GM13976 (cell line): ENCODE data around the gene SAC3D1.

Experiments
- DNase-seq: peaks from one replicate; pipeline ENCODE4 v3.0.0; 2012; ENCODE audit warnings: low spot score
- in situ Hi-C: fragments of 300-500 bp; cut with MboI; formaldehyde crosslinking; loops from one replicate; pipeline ENCODE4 v1.12.0; 2022; ENCODE audit warnings: low sequenced_read_pairs, mixed read lengths, inconsistent platforms; ENCODE audit not compliant: unreplicated experiment
- TF ChIP-seq, protein P1 (sequence below): IDR thresholded peaks from 2 replicates; pipeline ENCODE4 v1.5.1; 2012; ENCODE audit warnings: borderline replicate concordance, mild to moderate bottlenecking; ENCODE audit not compliant: insufficient read depth; ENCODE audit errors: extremely low read depth, missing control alignments, control extremely low read depth

Gene SAC3D1

GRCh38 chr11:65040520-65040846 is 527 bp upstream of the SAC3D1 start:
- no peak for DNase-seq
- TF ChIP-seq, protein P1, sequence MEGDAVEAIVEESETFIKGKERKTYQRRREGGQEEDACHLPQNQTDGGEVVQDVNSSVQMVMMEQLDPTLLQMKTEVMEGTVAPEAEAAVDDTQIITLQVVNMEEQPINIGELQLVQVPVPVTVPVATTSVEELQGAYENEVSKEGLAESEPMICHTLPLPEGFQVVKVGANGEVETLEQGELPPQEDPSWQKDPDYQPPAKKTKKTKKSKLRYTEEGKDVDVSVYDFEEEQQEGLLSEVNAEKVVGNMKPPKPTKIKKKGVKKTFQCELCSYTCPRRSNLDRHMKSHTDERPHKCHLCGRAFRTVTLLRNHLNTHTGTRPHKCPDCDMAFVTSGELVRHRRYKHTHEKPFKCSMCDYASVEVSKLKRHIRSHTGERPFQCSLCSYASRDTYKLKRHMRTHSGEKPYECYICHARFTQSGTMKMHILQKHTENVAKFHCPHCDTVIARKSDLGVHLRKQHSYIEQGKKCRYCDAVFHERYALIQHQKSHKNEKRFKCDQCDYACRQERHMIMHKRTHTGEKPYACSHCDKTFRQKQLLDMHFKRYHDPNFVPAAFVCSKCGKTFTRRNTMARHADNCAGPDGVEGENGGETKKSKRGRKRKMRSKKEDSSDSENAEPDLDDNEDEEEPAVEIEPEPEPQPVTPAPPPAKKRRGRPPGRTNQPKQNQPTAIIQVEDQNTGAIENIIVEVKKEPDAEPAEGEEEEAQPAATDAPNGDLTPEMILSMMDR: no peak
- in situ Hi-C loops: no loop called here

- TF ChIP-seq, protein P1: no peak
- no peak for DNase-seq
- in situ Hi-C loops: no loop called here
Measured at GRCh38 chr11:65042891-65043290, 1.9 kb downstream of the SAC3D1 start.

DNA sequence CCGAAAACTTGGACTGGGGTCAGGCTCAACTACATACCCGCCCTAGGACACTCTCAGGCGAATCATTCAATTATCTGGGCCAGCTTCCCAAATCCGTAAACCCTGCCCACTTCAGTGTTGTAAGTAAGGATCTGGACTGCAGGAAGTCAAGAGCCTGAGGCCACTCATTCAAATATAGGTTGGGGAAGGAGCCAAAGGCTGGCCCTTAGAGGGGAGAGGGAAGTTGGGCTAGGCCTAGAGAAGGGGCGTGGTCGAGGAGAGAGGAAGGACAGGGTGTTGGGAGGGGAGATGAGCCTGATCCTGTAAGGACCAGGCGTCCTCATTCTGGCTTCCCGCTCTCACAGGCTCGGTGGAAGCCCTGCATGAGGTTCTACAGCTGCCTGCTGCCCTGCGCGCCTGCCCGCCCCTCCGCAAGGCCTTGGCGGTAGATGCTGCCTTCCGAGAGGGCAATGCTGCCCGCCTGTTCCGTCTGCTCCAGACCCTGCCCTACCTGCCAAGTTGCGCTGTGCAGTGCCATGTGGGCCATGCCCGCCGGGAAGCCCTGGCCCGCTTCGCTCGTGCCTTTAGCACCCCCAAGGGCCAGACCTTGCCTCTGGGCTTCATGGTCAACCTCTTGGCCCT is 3.0 kb downstream of the SAC3D1 start:
- no peak for DNase-seq
- in situ Hi-C loops: no loop called here
- TF ChIP-seq, protein P1: no peak

DNA sequence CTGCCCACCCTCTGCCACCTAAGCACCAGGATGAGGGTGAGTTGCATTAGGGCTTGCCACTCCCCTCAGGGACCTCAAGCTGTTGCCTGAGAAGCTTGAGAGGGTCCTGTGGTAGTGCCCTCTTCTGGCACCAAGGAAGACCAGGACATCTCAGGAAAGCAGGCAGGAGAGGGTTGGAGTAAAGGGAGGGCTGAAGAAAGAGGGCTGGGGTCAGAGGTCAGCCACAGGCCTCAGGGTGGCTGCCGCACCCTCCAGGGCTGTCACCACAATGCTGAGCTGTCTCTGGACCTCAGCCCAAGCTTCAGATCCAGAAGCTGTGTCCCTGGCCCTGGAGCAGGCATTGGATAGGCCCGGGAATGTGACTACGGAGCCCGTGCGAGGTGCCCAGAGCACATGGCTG is 4.1 kb downstream of the SAC3D1 start:
- TF ChIP-seq, protein P1: no peak
- DNase-seq: no peak
- in situ Hi-C loops: no loop called here

DNA sequence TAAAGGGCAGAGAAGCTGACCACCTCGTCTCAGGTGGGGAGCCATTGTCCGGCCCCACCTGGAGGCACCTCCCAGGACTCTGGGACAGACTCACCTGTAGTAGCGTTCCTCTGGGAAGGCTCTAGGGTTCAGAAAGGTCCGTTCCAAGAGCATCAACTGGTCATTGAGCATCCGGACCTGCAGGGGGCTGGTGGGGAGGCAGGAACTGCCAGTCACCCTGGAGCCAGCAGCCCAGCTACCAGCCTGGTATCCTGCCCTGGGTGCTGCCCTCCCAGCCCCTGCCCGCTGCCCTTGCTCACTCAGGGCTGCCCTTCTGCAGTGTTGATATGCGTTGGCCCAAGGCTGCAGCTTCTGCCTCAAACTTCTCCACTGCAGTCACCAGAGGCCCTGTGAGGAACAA is 4.7 kb downstream of the SAC3D1 start:
- no peak for DNase-seq
- in situ Hi-C loops: no loop called here
- TF ChIP-seq, protein P1: no peak

DNA sequence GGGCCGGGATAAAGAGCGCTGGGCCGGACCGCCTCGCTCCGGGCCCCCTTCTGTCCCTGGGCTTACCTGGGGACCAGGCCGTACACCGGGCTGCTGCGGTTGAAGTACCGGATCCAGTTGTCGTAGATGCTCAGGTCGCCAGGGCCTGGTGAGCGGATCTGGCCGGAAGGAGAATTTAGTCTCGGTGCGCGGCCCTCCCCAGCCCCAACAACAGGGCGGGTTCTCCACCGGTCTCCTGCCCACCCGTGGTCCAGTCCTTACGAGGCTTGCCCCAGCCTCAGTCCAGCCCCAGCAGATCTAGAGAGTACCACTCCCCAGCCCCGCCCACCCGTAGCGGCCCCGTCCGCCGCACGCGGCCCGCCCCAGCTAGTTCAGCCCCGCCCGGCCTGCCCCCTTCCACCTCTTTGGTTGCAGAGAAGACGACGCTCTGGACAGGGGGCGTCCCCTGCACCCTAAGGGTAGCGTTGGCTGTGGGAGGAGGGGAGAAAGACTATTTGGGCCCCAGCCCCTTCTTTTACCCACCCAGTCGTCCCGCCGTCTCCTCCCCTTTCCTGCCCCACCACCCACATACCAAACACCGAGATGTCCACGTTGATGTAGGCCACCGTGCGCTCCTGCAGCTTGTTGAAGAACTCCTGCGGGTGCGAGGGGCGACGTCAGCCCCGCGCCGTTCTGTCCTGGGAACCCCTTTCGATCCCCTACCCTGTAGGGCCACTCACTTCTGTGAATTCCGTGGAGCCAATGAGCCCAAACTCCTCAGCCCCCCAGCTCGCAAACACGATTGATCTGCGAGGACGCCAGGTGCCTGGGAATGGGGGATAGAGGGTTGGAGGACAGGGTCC is 6.8 kb downstream of the SAC3D1 start:
- in situ Hi-C loops: no loop called here
- peak; percentile 67 for DNase-seq
- TF ChIP-seq, protein P1: no peak
